HepG2 (cell line): ENCODE measurements around the gene CLASRP. TPM values are rescaled to one million over a fixed set of nuclear protein-coding genes. Genes with fewer than 3 reads are reported as not detected.

Experiments used
- GLI4 ChIP-seq: sonication (generic); formaldehyde crosslinking; IDR thresholded peaks from 2 replicates; pipeline ENCODE4 v1.5.1; 2020; ENCODE audit warnings: missing genetic modification reagents, mild to moderate bottlenecking, moderate library complexity, borderline replicate concordance
- HHEX ChIP-seq: IDR thresholded peaks from 2 replicates; pipeline ENCODE4 v1.6.1; 2016; ENCODE audit warnings: control low read depth
- KLF15 ChIP-seq: sonication (generic); formaldehyde crosslinking; IDR thresholded peaks from 2 replicates; pipeline ENCODE4 v1.8.1; 2023; ENCODE audit warnings: borderline replicate concordance, mild to moderate bottlenecking, inconsistent platforms, missing genetic modification reagents, mixed read lengths
- KMT2B ChIP-seq: IDR thresholded peaks from 2 replicates; pipeline ENCODE4 v1.6.1; 2016; ENCODE audit warnings: missing genetic modification reagents, missing compliant biosample characterization
- NCOA2 ChIP-seq: sonication (generic); formaldehyde crosslinking; IDR thresholded peaks from 2 replicates; pipeline ENCODE4 v1.8.0; 2022; ENCODE audit warnings: inconsistent platforms
- NCOR1 ChIP-seq: fragments of 200-600 bp; sonication (generic); IDR thresholded peaks from 2 replicates; pipeline ENCODE4 v1.7.0; 2017; ENCODE audit warnings: antibody characterized with exemption, low read length, borderline replicate concordance
- NPAS2 ChIP-seq: sonication (generic); formaldehyde crosslinking; IDR thresholded peaks from 2 replicates; pipeline ENCODE4 v1.8.0; 2022; ENCODE audit warnings: mild to moderate bottlenecking, missing genetic modification reagents, borderline replicate concordance
- RAD21 ChIP-seq: fragments of 450-650 bp; formaldehyde crosslinking; IDR thresholded peaks from 2 replicates; pipeline ENCODE4 v1.5.0; 2020; ENCODE audit warnings: mild to moderate bottlenecking
- REPIN1 ChIP-seq: sonication (generic); formaldehyde crosslinking; IDR thresholded peaks from 2 replicates; pipeline ENCODE4 v1.8.0; 2022; ENCODE audit warnings: missing genetic modification reagents, low read depth, mild to moderate bottlenecking, borderline replicate concordance
- SKI ChIP-seq: fragments of 450-650 bp; IDR thresholded peaks from one replicate; pipeline ENCODE4 v1.6.1; 2018; ENCODE audit warnings: mild to moderate bottlenecking; ENCODE audit not compliant: partially characterized antibody
- SP140L ChIP-seq: sonication (generic); formaldehyde crosslinking; IDR thresholded peaks from 2 replicates; pipeline ENCODE4 v1.4.0; 2020; ENCODE audit warnings: missing genetic modification reagents, borderline replicate concordance
- TRAFD1 ChIP-seq: sonication (generic); formaldehyde crosslinking; IDR thresholded peaks from 2 replicates; pipeline ENCODE4 v1.5.1; 2020; ENCODE audit warnings: missing genetic modification reagents, mild to moderate bottlenecking, borderline replicate concordance
- YEATS4 ChIP-seq: sonication (generic); formaldehyde crosslinking; IDR thresholded peaks from 2 replicates; pipeline ENCODE4 v1.4.0; 2020; ENCODE audit warnings: missing genetic modification reagents, borderline replicate concordance
- ZNF350 ChIP-seq: sonication (generic); formaldehyde crosslinking; IDR thresholded peaks from 2 replicates; pipeline ENCODE4 v1.4.0; 2020; ENCODE audit warnings: mild to moderate bottlenecking, low read depth, missing genetic modification reagents, borderline replicate concordance
- ZNF432 ChIP-seq: sonication (generic); formaldehyde crosslinking; IDR thresholded peaks from 2 replicates; pipeline ENCODE4 v1.5.0; 2020; ENCODE audit warnings: missing genetic modification reagents, mild to moderate bottlenecking, borderline replicate concordance
- ZNF549 ChIP-seq: sonication (generic); formaldehyde crosslinking; IDR thresholded peaks from 2 replicates; pipeline ENCODE4 v1.5.0; 2020; ENCODE audit warnings: missing genetic modification reagents
- ZNF580 ChIP-seq: IDR thresholded peaks from 2 replicates; pipeline ENCODE4 v1.6.1; 2016; ENCODE audit warnings: low read depth, borderline replicate concordance
- ZNF589 ChIP-seq: sonication (generic); formaldehyde crosslinking; conservative IDR thresholded peaks from 2 replicates; pipeline ENCODE4 v1.8.0; 2022; ENCODE audit warnings: mild to moderate bottlenecking, moderate library complexity, missing genetic modification reagents
- ZNF639 ChIP-seq: conservative IDR thresholded peaks from 2 replicates; pipeline ENCODE4 v1.6.1; 2018; ENCODE audit warnings: missing genetic modification reagents
- ZNF784 ChIP-seq: sonication (generic); formaldehyde crosslinking; IDR thresholded peaks from 2 replicates; pipeline ENCODE4 v1.5.1; 2020; ENCODE audit warnings: missing genetic modification reagents, mild to moderate bottlenecking, borderline replicate concordance
- ZSCAN21 ChIP-seq: sonication (generic); formaldehyde crosslinking; IDR thresholded peaks from 2 replicates; pipeline ENCODE4 v1.8.0; 2022; ENCODE audit warnings: mild to moderate bottlenecking, missing genetic modification reagents, moderate library complexity, borderline replicate concordance
- polyA plus RNA-seq, 8 experiments: library from polyadenylated mRNA; depleted of rRNA in 3 of 8; stranded (reverse) in 7 of 8; unstranded in 1 of 8; fragments of >200 nt; fragmentation: Illumina TruSeq in 4 of 8; extraction: Trizol in 4 of 8; gene quantifications; 2 replicates each; pipeline versions ENCODE4 v1.2.1 to v1.2.3, GENCODE V29; 2011 to 2016; ENCODE audit warnings: low read depth in 4 of 8, missing spikeins in 1 of 8, mixed read lengths in 1 of 8; ENCODE audit not compliant: insufficient read depth in 1 of 8
- total RNA-seq, 5 experiments: library from RNA; depleted of rRNA; stranded (reverse); fragments of >200 nt; fragmentation: Illumina TruSeq; extraction: Trizol; gene quantifications; 2 replicates each; pipeline ENCODE4 v1.2.3, GENCODE V29; 2016; ENCODE audit warnings: low read depth in 1 of 5

The CLASRP gene
- total and polyA plus RNA-seq, 2 of the 13 experiments (the other 11 are each of a cell fraction or from before 2014, with no cell fraction given), result 32.0 to 51.4 TPM

- TF ChIP-seq KLF15 (CRISPR knock-in tag) (no peak), HHEX (CRISPR knock-in tag) (no peak), ZNF580 (CRISPR knock-in tag) (0 out of 2 replicates have a peak, but pooled peaks have one; percentile 44), ZNF549 (CRISPR knock-in tag) (no peak), ZNF784 (no peak), ZNF350 (CRISPR knock-in tag) (peak; percentile 60; the same call in 1 of the 2 replicates), NCOA2 (CRISPR knock-in tag) (no peak; the same call in 1 of the 2 replicates), RAD21 (CRISPR knock-in tag) (peak; percentile 14; the same call in 1 of the 2 replicates), ZNF589 (CRISPR knock-in tag) (no peak), ZNF639 (no peak), YEATS4 (CRISPR knock-in tag) (0 out of 2 replicates have a peak, but pooled peaks have one; percentile 31), TRAFD1 (CRISPR knock-in tag) (no peak), NCOR1 (peak; percentile 25; the same call in 1 of the 2 replicates), ZSCAN21 (no peak), NPAS2 (CRISPR knock-in tag) (no peak), REPIN1 (CRISPR knock-in tag) (0 out of 2 replicates have a peak, but pooled peaks have one; percentile 51), GLI4 (CRISPR knock-in tag) (no peak), ZNF432 (CRISPR knock-in tag) (no peak), SP140L (CRISPR knock-in tag) (no peak), SKI (no peak), KMT2B (CRISPR knock-in tag) (peak; percentile 1; the same call in 1 of the 2 replicates)
Measured at GRCh38 chr19:45097776-45098520, 59.1 kb downstream of the CLASRP start (continued).
